Left ventricle myocardium superior (tissue), 1 donor: Measurements from ENCODE around the gene NOVA2. TPM values are rescaled to one million over a fixed set of nuclear protein-coding genes. Genes with fewer than 3 reads are reported as not detected.
"Not testable (repeated sequence)": the region's sequence is repeated elsewhere in the genome, so short reads cannot be mapped to it uniquely, and the experiment has no call there.

Source experiments
- ATAC-seq: fragments of 200-7000 bp; cut with Tn5 transposase; one replicate; pipeline ENCODE4 v1.9.1; 2020; ENCODE audit warnings: mild to moderate bottlenecking, moderate library complexity
- DNase-seq: peaks from one replicate; pipeline ENCODE4 v3.0.0-alpha.2; 2020
- intact Hi-C: fragments of 100-400 bp; cut with micrococcal nuclease; formaldehyde crosslinking; loops from one replicate; pipeline ENCODE4 v1.11.0; 2022
- total RNA-seq: library from RNA; stranded (reverse); fragmentation: NEBNext Ultra II Directional; extraction: Animal tissue kit (Norgen Biotek cat#: 25700); gene quantifications from one replicate; pipeline ENCODE4 v1.2.1, GENCODE V29; 2021
- donor health status: DM: no; HTN: yes; CAD: no; lungs with severe emphysema.

Gene NOVA2
- total RNA-seq, 1 donor from 2014 or later: 5.9 TPM

DNA sequence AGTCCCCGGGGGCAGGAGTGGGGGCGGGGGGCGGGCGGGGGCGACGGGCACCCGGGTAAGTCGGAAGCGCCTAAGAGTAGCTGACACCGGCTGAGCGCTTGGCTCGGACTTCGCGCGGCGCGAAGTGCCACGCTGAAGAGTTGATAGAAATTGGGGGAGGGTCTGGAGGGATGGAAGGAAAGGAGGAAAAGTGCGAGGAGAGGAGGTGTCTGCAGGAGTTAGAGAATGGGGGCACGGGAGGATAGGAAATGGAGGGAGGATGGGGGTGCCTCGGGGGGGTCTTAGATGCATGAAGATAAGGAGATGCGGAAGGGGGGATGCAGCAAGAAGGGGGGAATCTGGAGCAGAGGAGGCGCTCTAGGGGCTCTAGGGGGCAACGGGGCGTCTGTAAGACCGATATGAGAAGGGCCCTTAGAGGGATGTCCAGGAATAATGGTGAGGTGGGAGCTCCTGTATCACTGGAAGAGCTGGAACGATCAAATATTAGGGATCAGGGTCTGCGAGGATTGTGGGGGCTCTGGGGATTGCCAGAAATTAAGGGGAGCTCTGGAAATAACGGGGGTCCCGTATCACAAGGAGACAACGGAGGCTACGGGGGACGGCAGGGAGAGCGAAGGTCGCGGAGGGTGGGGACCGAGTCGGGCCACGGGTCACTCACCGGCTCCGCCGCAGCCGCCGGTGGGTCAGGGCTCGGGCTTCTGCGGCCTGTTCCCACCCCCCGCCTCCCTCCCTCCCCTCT is 71.6 kb downstream of the NOVA2 start, which contains the start of gene MYPOP:
TSS of gene MYPOP (minus strand) at position 702 of the 739 bp plus-strand sequence. CDS start 840 bp downstream, outside the sequence.
- intact Hi-C loops: no loop called here
- DNase-seq (peak; percentile 37), ATAC-seq (peak; percentile 0)

DNA sequence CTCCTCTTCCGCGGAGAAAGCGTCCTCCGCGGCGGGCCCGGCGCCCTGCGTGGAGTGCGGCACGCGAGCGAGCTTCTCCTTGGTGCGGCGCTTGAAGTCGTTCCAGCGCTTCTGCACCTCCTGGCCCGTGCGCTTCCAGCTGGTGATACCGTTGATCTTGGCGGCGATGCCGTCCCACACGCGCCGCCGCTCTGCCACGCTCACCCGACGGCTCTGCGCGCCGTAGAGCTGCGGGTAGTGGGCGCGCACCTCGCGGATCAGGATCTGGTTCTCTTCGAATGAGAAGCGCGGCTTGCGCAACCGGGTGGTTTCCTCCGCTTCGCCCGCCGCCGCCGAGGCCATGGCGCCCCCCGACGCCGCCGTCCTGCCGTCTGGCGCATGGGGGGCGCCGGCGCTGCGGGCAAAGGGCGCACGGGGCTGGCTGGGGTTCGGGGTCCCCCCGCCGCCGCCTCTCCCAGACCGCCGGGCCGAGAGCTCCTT is 72.2 kb downstream of the NOVA2 start:
- intact Hi-C loops: no loop called here
- DNase-seq (peak; percentile 71), ATAC-seq (no peak)

DNA sequence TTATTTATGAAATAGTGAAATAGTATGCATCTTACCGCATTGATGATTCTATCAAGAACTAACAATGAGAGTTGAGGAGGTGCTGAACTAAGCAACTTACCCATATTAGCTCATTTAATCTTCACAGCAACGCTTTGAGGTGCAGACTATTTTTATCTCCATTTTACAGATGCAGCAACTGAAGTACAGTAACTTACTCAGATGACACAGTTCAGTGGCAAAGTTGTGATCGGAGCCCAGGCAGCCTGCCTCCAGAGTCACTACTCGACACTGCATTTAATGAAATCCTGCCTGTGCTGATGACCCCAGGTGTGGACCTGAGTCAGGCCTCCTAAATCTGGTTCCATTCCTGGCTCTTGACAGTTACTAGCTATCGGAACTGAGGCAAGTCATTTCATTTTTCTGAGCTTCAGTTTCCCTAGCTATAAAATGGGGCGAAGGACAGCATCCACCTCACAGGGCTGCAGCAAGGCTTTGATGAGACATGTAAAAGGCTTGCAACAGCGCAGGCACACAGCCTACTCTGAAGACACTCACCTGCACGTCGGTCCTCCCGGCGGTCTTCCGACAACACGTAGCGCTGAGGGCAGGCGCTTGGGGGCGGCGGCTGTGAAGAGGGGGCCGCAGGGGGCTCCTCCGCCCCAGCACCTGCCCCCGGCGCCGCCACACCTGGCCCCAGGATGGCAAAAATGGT is 72.8 kb downstream of the NOVA2 start:
- ATAC-seq: no peak
- no peak for DNase-seq
- intact Hi-C loops: no loop called here

DNA sequence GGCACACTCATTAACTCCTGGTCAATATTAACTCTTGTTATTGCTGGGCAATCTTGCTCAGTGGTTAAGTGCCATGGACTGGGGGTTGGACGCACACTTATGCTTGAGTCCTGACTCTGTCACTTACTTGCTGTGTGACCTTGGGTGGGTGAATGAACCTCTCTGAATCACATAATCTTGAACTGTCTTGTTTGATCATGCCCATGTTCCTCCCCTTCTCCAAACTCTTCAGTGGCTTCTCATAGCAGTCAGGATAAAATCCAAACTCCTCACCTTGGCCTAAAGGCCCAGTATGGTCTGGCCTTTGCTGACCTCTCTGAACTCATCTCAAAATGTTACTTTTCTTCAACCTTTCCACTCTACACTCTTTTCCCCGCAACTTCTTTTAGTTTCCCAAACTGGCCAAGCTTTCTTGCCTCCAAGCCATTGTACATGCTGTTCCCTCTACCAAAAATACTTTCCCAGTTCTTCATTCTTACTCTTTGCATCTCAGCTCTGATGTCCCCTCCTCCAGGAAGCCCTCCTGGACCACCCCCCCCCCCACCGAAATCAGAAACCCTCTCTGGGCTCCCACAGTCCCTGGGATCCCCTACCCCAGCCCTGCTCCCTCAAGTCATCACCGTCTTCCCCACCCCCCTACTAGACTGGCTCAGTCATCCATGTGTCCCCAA is 73.6 kb downstream of the NOVA2 start:
- ATAC-seq (no peak), DNase-seq (no peak)
- intact Hi-C loops: no loop called here

DNA sequence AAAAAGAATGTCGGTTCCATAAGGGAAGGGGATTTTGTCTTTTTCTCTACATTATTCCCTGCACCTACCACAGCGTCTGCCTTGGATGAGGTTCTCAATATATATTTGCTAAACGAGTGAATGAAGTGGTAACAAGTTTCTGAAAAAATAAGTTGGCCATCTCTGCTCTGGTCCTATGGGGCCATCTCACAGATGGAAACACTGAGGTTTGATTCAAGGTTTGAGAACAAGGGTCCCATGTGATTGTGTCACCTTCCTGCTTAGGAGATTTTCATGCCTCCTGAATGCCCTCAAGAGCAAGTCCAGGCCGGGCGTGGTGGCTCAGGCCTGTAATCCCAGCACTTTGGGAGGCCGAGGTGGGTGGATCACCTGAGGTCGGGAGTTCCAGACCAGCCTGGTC is 74.4 kb downstream of the NOVA2 start:
- DNase-seq: no peak
- intact Hi-C loops: no loop called here
- ATAC-seq: no peak

DNA sequence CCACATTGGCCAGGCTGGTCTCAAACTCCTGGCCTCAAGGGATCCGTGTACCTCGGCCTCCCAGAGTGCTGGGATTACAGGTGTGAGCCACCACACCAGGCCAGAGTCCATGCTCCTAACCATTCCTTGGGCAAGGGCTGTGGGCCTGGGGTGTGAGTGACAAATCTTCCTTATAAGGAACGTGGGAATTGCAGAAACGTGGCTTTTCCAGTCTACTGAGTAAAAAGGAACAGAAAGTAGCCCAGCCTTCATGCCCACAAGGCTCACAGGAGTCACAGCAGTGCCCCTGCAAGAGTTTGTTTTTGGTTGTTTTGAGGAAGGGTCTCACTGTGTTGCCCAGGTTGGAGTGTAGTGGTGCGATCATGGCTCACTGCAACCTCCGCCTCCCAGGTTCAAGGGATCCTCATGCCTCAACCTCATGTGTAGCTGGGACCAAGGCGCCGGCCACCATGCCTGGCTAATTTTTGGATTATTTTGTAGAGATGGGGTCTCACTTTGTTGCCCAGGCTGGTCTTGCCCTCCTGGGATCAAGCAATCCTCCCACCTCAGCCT is 76.3 kb downstream of the NOVA2 start:
- intact Hi-C loops: no loop called here
- no peak for ATAC-seq
- DNase-seq: no peak

DNA sequence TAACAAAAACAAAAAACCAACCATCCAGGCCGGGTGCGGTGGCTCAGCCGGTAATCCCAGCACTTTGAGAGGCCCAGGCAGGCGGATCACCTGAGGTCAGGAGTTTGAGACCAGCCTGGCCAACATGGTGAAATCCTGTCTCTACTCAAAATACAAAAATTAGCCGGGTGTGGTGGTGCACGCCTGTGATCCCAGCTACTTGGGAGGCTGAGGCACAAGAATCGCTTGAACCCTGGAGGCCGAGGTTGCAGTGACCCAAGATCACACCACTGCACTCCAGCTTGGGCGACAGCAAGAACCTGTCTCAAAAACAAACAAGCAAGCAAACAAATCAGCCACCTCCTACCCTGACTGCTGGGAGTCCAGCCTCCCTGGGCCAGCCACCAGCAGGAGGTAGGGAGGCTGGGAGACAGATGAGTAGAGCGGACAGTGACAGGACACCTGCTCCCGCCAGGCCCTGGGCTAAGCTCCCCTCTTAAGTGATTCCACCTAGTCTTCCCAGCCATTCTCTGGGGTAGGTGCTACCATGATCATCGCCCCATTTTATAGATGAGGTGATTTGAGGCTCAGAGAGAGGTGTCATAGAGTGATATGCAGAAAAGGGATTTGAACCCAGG is 77.6 kb downstream of the NOVA2 start:
- intact Hi-C loops, DNase-seq: not testable (repeated sequence)

DNA sequence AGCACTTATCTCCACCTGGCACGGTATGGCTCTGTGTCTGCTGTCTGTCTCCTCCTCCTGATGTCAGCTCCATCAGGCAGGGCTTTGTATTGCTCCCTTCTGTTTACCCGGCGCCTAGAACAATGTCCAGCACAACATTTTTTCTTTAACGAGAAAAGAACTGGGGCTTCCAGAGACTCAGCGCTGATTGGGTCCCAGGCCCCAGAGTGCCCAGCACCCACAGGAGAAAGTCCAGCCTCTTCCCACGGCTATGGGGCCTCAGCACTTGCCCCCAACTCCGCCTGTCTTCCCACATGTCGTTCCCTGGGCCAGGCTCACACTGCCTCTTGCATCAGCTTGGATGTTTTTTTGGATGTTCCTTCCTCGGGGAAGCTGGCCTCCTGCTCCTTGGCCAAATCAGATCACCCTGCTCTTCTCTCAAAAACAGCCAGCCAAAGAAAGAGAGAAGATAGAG is 78.1 kb downstream of the NOVA2 start:
- intact Hi-C loops: no loop called here
- DNase-seq: no peak
- ATAC-seq: no peak

More for the DNA sequence above, 77.6 kb downstream of the NOVA2 start:
- not testable (repeated sequence) for ATAC-seq

DNA sequence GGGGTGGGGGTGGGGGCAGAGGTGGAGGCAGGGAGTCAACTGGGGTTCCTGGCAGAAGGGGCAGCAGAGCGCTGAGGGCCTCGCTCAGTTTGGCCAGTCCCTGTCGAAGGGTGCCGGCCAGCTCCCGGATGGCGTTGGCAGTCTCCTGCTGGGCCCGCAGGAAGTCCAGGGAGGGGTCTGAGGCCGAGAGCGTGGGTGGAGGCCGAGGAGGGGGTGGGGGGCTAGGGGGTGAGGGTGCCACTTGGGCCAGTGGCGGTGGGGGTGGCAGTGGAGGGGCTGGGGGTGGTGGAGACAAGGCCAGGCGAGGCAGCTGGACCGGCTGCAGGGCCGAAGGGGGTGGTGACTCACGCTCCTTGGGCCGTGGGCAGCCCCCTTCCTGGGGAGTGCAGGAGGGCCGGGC is 82.8 kb downstream of the NOVA2 start:
- intact Hi-C loops: no loop called here
- ATAC-seq: no peak
- no peak for DNase-seq

DNA sequence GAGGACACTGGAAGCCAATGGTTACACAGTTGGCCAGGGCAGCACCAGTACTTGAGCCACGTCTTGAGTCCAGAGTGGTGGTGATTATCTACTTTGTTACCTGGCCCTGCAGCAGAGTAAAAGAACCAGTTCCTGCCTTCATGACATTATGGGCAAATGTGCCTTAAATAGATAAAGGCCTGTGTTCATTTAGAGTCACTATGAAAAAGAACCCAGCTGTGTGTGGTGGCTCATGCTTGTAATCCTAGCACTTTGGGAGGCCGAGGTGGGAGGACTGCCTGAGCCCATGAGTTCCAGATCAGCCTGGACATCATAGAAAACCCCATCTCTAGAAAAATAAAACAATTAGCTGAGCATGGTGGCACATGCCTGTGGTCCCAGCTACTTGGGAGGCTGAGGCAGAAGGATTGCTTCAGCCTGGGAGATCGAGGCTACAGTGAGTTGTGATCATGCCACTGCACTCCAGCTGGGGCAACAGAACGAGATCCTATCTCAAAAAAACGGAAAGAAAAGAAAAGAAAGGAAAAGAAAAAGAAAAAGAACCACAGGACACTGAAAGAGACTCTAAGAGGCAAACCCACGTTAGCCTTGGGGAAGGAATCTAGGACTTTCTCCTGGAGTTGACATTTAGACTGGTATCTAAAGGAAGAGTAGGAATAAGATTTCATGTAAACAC is 84.3 kb downstream of the NOVA2 start:
- intact Hi-C loops: no loop called here
- no peak for DNase-seq
- ATAC-seq: no peak

DNA sequence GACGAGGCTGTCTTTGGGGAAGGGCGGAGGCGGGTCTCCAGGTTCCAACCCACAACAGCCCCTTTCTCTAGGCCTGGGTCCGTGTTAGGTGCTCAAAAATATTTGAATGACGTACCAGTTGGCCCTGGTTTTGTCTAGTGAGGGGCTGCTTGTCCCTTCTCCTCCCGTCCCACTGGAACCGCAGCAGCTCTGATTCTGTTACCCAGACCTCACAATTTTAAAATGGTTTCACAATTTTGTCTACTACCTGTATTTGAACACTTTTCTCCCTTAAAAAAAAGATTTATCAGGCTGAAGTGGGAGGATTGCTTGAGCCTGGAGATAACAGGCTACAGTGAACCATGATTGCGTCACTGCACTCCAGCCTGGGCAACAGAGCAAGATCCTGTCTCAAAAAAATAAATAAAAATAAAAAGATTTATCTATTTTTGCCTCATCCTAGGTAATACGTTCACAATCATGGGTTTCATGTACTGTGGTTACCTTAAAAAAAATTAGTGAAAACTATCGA is 86.4 kb downstream of the NOVA2 start:
- ATAC-seq (no peak), DNase-seq (no peak)
- intact Hi-C loops: no loop called here

DNA sequence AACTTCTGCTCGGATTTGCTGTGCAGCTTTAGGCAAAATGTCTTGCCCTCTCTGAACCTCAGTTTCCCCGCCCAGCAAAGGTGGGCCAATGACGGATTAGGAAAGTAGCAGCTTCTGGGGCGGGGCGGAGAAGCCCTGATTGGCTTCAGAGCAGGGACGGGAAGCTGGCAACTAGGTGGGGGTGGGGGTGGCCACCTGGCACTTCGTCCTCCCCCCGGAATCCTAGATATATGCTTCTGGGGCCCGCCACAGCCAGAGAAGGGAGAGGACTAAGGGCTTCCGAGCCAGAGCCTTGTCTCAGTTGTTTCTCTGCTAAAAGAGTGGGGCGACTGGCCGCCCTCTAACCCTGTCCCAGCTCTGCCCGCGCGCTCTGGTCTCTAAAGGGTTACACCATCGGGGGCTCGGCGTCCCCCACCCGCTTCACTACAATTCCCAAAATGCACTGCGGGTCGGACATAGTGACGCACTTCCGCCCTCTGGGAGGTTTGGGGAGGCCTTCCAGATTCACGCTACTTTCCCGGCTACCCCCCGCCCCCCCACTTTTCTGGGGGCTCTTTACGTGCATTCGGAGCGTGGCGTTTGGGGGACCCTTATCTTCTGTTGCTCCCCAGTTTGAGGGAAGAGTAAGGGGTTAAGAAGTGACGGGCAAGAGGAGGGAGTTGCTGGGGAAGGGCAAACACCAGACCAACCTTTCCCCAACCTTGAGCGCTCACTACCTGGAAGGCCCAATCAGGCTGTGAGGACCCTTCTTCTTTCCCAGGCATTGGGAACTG is 87.1 kb downstream of the NOVA2 start:
- intact Hi-C loops: no loop called here
- ATAC-seq (peak; percentile 92), DNase-seq (peak; percentile 93)

DNA sequence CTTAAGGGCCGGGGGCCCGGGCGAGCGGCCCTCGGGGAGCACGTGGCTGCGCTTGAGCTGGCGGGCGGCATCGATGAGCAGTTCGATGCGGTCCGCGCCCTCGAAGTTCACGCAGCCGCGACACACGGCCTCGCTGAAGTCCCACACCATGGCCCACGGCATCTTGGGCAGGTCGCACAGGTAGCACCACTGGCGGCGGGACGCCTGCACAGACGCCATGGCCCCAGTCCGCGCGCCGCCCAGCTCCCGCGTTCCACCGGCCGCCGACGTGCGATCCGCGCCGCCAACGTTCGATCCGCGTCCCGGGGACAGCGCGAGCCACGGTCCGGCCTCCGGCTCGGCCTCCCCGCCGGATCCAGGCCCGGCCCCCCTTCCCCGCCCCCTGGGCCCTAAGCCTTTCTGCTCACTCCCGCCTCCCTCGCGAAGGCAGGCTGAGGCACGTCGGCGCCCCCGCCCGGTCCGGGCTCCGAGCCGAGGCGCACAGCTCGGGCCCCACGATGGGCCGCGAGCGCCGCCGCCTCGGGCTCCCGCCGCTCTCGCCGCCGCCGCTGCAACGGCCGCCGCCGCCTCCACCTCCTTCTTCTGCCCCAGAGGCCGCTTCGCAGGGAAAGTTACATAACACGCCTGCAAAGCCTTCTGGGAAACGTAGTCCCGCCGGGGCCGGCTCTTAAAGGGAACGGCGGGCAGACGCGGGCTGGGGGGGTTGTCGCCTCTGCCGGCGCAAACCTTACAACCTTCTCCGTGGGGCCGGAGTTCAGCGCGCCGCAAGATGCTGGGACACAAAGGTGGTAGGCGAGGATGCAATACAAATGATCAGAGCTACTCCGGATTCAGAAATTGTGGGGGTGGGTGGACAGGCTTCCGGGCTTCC is 87.9 kb downstream of the NOVA2 start, which contains the start of gene IRF2BP1:
TSS of gene IRF2BP1 (minus strand) at position 586 of the 871 bp plus-strand sequence. CDS start at position 219, 367 bp downstream.
- ATAC-seq (peak; percentile 88), DNase-seq (peak; percentile 95)
- intact Hi-C loops: no loop called here

DNA sequence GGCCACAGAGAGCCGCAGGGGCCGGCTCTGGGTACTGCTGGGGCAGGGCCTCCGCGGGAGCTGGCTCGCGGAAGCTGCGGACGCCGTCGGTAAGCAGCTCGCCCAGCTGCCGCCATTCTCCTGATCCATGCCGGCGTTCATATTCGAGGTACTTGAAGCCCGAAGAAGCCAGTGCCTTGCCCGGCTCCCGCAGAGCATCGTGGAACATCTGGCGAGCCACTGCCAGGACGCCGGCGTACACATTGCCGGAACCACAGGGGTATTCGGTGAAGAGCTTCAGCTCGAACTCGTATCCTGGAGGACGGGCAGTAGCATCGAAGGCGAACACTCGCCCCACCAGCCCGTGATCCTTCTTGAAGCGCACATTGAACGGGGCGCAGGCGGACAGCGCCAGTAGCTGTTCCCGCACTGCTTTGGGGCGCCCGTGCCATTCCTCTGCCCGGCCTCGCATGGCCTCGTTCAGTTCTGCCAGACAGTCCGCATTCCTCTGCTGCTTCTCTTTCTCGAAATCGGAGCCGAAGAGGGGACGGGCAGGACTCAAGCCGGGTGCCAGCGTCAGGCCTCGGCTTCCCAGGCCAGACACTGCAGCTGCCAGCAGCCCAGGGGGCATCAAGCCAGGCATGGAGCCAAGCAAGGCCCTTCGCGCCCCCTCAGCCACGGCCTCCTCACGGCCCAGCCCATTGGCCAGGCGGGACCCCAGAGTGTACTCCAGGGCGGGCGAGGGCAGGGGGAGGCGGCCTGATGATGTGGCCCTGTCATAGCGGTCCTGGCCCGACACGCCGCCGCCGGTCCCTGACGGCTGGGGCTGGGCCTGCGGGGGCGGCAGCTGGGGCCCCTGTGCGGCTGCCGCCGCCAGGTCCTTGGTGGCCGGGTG is 88.7 kb downstream of the NOVA2 start:
- intact Hi-C loops: no loop called here
- DNase-seq (no peak), ATAC-seq (peak; percentile 1)

DNA sequence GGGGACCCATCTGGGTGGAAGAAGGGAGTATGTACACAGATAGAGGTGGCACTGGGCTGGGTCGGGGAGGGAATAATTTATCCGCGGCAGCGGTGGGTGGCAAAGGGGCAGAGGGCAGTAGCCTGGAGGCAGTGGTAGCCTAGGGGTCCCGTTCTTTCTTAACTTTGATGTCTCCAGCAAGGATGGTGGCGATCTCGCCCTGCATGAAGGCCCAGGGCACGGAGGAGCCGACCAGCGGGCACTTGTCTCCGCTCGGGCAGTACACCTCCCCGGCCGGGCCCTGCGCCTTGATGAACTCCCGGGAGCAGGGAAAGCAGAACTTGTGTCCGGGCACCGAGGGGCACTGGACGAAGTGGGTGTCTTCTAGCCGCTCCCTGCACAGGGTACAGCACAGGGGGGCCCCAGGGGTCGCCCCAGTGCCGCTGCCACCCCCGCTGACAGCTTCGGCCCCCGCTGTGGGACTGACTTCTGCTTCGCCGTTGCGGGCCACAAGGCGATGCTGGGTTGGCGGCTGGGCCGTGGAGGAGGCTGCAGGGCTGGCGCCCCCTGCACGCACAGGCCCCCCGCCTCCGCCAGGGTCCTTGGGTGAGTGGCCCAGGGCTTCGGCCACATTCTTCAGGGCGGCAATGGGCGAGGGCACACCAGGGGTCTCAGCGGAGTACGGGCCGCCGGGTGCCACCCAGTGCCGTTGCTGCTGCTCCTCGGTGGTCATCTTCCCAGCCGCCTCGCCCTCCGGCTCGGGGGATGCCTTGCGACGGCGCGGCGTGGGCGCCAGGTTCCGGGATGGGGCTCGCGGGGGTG is 89.6 kb downstream of the NOVA2 start:
- ATAC-seq (no peak), DNase-seq (no peak)
- intact Hi-C loops: no loop called here
